Progenitor cell of endocrine pancreas (in vitro differentiated cells): Measurements from ENCODE around the gene PTCRA. TPM values are rescaled to one million over a fixed set of nuclear protein-coding genes. Genes with fewer than 3 reads are reported as not detected.
"Not testable (repeated sequence)": the region's sequence is repeated elsewhere in the genome, so short reads cannot be mapped to it uniquely, and the experiment has no call there.

Source experiments
- DNase-seq: peaks from one replicate; pipeline ENCODE4 v3.0.0; 2021; ENCODE audit warnings: low spot score; ENCODE audit not compliant: unreplicated experiment
- H3K27ac Mint-ChIP-seq: 2 replicates; pipeline ENCODE4 v1.8.0; 2021; ENCODE audit warnings: mild to moderate bottlenecking, moderate library complexity, mixed read lengths
- H3K27me3 Mint-ChIP-seq: 2 replicates; pipeline ENCODE4 v1.8.0; 2021; ENCODE audit warnings: mixed read lengths
- H3K36me3 Mint-ChIP-seq: 2 replicates; pipeline ENCODE4 v1.8.0; 2022; ENCODE audit warnings: mixed read lengths; ENCODE audit not compliant: insufficient read depth
- H3K4me1 Mint-ChIP-seq: 2 replicates; pipeline ENCODE4 v1.8.0; 2021; ENCODE audit warnings: low read depth, mixed read lengths
- H3K4me3 Mint-ChIP-seq: 2 replicates; pipeline ENCODE4 v1.8.0; 2021; ENCODE audit warnings: low read depth, mild to moderate bottlenecking, moderate library complexity, mixed read lengths
- H3K9me3 Mint-ChIP-seq: 2 replicates; pipeline ENCODE4 v1.8.0; 2021; ENCODE audit warnings: low read depth, mixed read lengths
- total RNA-seq: library from RNA; stranded (reverse); gene quantifications from 2 replicates; pipeline ENCODE4 v1.2.1, GENCODE V29; 2021
- TF ChIP-seq, protein P1 (sequence below): fragments of 200-600 bp; sonication (generic); IDR thresholded peaks from one replicate; pipeline ENCODE4 v1.5.0; 2021; ENCODE audit warnings: antibody characterized with exemption, mild to moderate bottlenecking; ENCODE audit not compliant: unreplicated experiment

The PTCRA gene
- total RNA-seq, 1 donor from 2014 or later = not detected

DNA sequence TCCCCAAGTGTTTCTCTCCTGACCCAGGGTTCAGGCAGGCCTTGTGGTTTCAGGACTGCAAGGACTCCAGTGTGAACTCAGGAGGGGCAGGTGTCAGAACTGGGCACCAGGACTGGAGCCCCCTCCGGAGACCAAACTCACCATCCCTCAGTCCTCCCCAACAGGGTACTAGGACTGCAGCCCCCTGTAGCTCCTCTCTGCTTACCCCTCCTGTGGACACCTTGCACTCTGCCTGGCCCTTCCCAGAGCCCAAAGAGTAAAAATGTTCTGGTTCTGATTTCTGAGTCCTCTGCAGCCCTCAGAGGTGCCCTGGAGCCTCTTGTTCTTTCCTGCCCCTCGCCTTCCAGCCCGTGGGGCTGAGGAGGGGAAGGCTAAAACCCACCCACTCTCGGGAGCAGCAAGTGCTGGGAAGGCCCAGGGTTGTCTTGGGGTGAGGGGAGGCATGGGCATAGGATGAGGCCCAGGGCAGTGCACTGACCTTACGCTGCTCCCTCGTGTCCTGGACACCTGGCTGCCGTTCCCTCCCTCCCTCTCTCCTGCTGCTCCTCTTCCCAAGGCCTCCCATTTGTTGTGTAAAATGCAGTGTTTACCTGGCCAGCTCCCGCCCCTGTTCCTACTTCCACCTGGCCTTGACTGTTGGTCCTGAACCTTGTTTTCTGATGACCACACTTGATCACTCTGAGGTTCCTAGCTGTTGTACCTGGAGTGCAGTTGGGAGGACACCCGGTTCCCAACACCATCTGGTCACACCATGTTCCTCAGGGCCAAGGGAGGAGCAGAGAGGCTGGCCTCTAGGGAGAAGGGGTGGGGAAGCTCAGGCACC, 23.3 kb downstream of the PTCRA start:
- Mint-ChIP-seq H3K9me3 (no peaks in the 10 kb centered on the region), H3K4me3 (no peak overlapping the region), H3K36me3 (peaks cover 8% of the 10 kb centered on the region), H3K27ac (no peak overlapping the region), H3K4me1 (no peaks in the 10 kb centered on the region), H3K27me3 (no peaks in the 10 kb centered on the region)
- TF ChIP-seq, protein P1, sequence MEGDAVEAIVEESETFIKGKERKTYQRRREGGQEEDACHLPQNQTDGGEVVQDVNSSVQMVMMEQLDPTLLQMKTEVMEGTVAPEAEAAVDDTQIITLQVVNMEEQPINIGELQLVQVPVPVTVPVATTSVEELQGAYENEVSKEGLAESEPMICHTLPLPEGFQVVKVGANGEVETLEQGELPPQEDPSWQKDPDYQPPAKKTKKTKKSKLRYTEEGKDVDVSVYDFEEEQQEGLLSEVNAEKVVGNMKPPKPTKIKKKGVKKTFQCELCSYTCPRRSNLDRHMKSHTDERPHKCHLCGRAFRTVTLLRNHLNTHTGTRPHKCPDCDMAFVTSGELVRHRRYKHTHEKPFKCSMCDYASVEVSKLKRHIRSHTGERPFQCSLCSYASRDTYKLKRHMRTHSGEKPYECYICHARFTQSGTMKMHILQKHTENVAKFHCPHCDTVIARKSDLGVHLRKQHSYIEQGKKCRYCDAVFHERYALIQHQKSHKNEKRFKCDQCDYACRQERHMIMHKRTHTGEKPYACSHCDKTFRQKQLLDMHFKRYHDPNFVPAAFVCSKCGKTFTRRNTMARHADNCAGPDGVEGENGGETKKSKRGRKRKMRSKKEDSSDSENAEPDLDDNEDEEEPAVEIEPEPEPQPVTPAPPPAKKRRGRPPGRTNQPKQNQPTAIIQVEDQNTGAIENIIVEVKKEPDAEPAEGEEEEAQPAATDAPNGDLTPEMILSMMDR = no peak
- DNase-seq = no peak

DNA sequence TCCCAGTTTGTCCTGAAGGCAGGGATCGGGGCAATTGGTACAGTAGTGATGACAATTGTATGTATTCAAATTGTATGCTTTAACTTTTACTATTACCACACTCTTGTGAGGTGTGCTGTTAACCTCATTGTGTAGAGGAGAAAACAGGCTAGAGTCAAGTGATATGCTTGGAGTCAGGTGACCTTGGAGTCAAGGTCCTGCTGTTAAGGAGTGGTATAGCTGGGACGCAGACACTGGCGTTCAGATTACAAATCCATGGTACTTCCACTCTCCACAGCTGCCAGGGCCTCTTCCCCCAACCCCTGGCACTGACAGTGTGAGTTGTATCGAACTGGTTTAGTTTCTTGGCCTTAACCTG, 23.9 kb downstream of the PTCRA start:
- H3K4me1 Mint-ChIP-seq = no peaks in the 10 kb centered on the region
- no peaks in the 10 kb centered on the region for H3K9me3 Mint-ChIP-seq
- H3K36me3 Mint-ChIP-seq = peaks cover 9% of the 10 kb centered on the region
- H3K27me3 Mint-ChIP-seq = no peaks in the 10 kb centered on the region
- no peak overlapping the region for H3K27ac Mint-ChIP-seq
- DNase-seq = no peak
- no peak overlapping the region for H3K4me3 Mint-ChIP-seq
- TF ChIP-seq, protein P1 = no peak

DNA sequence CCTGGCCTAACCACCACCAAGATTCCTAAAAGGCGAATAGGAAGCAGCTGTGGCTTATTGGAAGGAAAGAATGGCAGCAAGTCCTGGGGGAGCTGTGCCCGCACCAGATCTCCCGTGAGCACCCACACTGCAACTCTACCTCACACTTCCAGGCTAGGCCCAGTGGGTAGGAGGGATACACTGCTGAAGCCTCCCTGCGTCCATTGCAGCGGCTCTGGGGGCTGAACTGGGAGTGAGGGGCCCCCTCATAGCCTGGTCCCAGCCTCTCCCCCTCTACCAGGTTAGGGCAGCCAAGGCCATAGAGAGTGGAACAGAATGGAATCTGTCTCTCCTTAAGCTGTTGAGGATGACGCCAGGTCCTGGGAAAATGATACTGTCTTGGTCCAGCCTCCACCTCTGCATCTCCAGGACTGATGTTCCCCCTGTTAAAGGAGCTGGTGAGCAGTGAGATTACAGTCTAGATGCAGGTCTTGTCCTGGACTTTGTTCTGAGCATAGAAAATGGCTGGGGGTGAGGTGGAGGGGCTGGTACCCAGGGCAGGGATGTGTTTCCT, 24.7 kb downstream of the PTCRA start:
- H3K36me3 Mint-ChIP-seq = peaks cover 9% of the 10 kb centered on the region
- H3K4me3 Mint-ChIP-seq = no peak overlapping the region

DNA sequence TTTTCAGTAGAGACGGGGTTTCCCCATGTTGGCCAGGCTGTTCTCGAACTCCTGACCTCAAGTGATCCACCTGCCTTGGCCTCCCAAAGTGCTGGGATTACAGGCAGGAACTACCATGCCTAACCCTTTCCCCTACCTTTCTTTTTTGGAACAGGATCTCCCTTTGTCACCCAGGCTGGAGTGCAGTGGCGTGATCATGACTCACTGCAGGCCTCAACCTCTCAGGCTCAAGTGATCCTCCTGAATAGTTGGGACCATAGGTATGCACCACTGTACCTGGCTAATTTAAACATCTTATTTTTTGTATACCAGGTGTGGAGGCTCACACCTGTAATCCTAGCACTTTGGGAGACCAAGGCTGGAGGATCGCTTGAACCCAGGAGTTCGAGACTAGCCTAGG, 25.5 kb downstream of the PTCRA start:
- not testable (repeated sequence) for H3K27ac Mint-ChIP-seq, H3K4me1 Mint-ChIP-seq, H3K4me3 Mint-ChIP-seq, H3K9me3 Mint-ChIP-seq, DNase-seq, H3K36me3 Mint-ChIP-seq, H3K27me3 Mint-ChIP-seq

More for the DNA sequence above, 24.7 kb downstream of the PTCRA start:
- TF ChIP-seq, protein P1 = no peak
- Mint-ChIP-seq H3K27me3 (no peaks in the 10 kb centered on the region), H3K4me1 (no peaks in the 10 kb centered on the region), H3K27ac (no peak overlapping the region), H3K9me3 (no peaks in the 10 kb centered on the region)
- DNase-seq = no peak

DNA sequence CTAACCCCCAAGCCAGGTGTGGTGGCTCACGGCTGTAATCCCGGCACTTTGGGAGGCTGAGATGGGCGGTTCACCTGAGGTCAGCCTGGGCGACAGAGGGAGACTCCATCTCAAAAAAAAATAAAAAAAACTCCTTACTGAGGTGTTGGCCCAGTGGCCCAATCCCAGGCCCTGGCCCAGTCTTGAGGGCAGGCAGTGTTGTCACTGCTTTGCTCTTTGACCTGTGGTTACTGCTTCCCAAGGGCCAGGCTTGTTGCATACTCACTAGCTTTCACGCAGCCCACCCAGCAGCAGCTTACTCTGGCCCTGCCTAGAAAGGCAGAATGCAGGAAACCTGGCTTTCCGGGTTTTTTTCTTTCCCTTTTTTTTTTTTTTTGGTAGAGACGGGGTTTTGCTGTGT, 26.6 kb downstream of the PTCRA start:
- TF ChIP-seq, protein P1 = no peak
- no peak overlapping the region for H3K27ac Mint-ChIP-seq
- H3K36me3 Mint-ChIP-seq = peaks cover 4% of the 10 kb centered on the region
- no peak overlapping the region for H3K4me3 Mint-ChIP-seq
- H3K9me3 Mint-ChIP-seq = no peaks in the 10 kb centered on the region
- no peaks in the 10 kb centered on the region for H3K27me3 Mint-ChIP-seq
- DNase-seq = no peak
- no peaks in the 10 kb centered on the region for H3K4me1 Mint-ChIP-seq

DNA sequence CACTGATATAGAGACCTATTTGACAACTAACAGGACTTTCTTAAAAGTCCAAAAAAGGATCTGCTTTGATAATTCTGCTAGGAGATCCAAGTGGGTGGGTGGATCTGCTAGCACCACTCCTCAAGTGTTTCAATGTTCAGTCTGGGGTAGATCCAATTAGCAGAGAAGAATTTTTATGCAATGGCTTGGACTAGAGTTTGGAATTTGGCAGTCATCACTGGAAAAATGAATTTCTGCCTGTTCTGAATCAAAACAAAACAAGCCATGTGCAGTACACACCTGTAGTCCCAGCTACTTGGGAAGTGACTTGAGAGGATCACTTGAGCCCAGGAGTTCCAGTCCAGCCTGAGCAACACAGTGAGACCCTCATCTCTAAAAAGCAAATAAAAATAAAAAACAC, 32.1 kb downstream of the PTCRA start:
- Mint-ChIP-seq H3K27ac (no peak overlapping the region), H3K9me3 (no peaks in the 10 kb centered on the region), H3K36me3 (peaks cover 2% of the 10 kb centered on the region), H3K4me3 (no peak overlapping the region), H3K27me3 (no peaks in the 10 kb centered on the region), H3K4me1 (no peaks in the 10 kb centered on the region)
- DNase-seq = no peak
- TF ChIP-seq, protein P1 = no peak
